HepG2 (cell line): Measurements from ENCODE around the gene SMAP2. TPM values are rescaled to one million over a fixed set of nuclear protein-coding genes. Genes with fewer than 3 reads are reported as not detected.

Experiments
- ATF4 ChIP-seq, 2 experiments: fragments of 450-650 bp in 1 of 2; sonication (generic) in 1 of 2; formaldehyde crosslinking; IDR thresholded peaks; 2 replicates each; pipeline versions ENCODE4 v1.5.0 to v1.8.0; 2020 to 2022; ENCODE audit warnings: mild to moderate bottlenecking in 1 of 2, missing genetic modification reagents in 1 of 2
- ELF1 ChIP-seq: sonication (generic); formaldehyde crosslinking; IDR thresholded peaks from 2 replicates; pipeline ENCODE4 v1.4.0; 2020; ENCODE audit warnings: missing genetic modification reagents
- GABPA ChIP-seq, 2 experiments: IDR thresholded peaks; 2 replicates each; pipeline ENCODE4 v1.6.1; 2011 to 2016; ENCODE audit warnings: low read depth in 2 of 2, low read length in 1 of 2, missing biosample characterization in 1 of 2, missing genetic modification characterization in 1 of 2
- HDAC1 ChIP-seq: sonication (generic); formaldehyde crosslinking; IDR thresholded peaks from 2 replicates; pipeline ENCODE4 v1.5.1; 2020; ENCODE audit warnings: mild to moderate bottlenecking, missing genetic modification reagents
- HMG20B ChIP-seq: conservative IDR thresholded peaks from 2 replicates; pipeline ENCODE4 v1.6.1; 2016; ENCODE audit warnings: missing genetic modification reagents, missing compliant biosample characterization
- KMT2B ChIP-seq: IDR thresholded peaks from 2 replicates; pipeline ENCODE4 v1.6.1; 2016; ENCODE audit warnings: missing genetic modification reagents, missing compliant biosample characterization
- RCOR2 ChIP-seq: IDR thresholded peaks from 2 replicates; pipeline ENCODE4 v1.6.1; 2016; ENCODE audit warnings: missing biosample characterization, missing genetic modification reagents
- THAP11 ChIP-seq: IDR thresholded peaks from 2 replicates; pipeline ENCODE4 v1.6.1; 2016; ENCODE audit warnings: missing biosample characterization, missing genetic modification reagents
- TRIM24 ChIP-seq: sonication (generic); formaldehyde crosslinking; IDR thresholded peaks from 2 replicates; pipeline ENCODE4 v1.8.0; 2022; ENCODE audit warnings: mild to moderate bottlenecking, missing genetic modification reagents
- UBTF ChIP-seq: sonication (generic); formaldehyde crosslinking; IDR thresholded peaks from 2 replicates; pipeline ENCODE4 v1.4.0; 2020; ENCODE audit warnings: mild to moderate bottlenecking, missing genetic modification reagents
- XBP1 ChIP-seq: sonication (generic); formaldehyde crosslinking; IDR thresholded peaks from 2 replicates; pipeline ENCODE4 v1.5.0; 2020; ENCODE audit warnings: missing genetic modification reagents
- ZBTB34 ChIP-seq: sonication (generic); formaldehyde crosslinking; IDR thresholded peaks from 2 replicates; pipeline ENCODE4 v1.8.0; 2022; ENCODE audit warnings: mild to moderate bottlenecking, missing genetic modification reagents
- ZMYM2 ChIP-seq: sonication (generic); formaldehyde crosslinking; IDR thresholded peaks from 2 replicates; pipeline ENCODE4 v1.8.0; 2022; ENCODE audit warnings: mild to moderate bottlenecking, missing genetic modification reagents
- ZNF503 ChIP-seq: sonication (generic); formaldehyde crosslinking; IDR thresholded peaks from 2 replicates; pipeline ENCODE4 v1.4.0; 2020; ENCODE audit warnings: missing genetic modification reagents
- ZNF550 ChIP-seq: sonication (generic); formaldehyde crosslinking; IDR thresholded peaks from 2 replicates; pipeline ENCODE4 v1.4.0; 2020; ENCODE audit warnings: mild to moderate bottlenecking, missing genetic modification reagents, borderline replicate concordance
- ZNF564 ChIP-seq: sonication (generic); formaldehyde crosslinking; IDR thresholded peaks from 2 replicates; pipeline ENCODE4 v1.8.1; 2023; ENCODE audit warnings: mild to moderate bottlenecking, missing genetic modification reagents
- ZNF746 ChIP-seq: sonication (generic); formaldehyde crosslinking; IDR thresholded peaks from 2 replicates; pipeline ENCODE4 v1.8.0; 2022; ENCODE audit warnings: mild to moderate bottlenecking, missing genetic modification reagents
- ZNF788 ChIP-seq: sonication (generic); formaldehyde crosslinking; IDR thresholded peaks from 2 replicates; pipeline ENCODE4 v1.5.0; 2020; ENCODE audit warnings: mild to moderate bottlenecking, missing genetic modification reagents, borderline replicate concordance
- polyA plus RNA-seq, 8 experiments: library from polyadenylated mRNA; depleted of rRNA in 3 of 8; stranded (reverse) in 7 of 8; unstranded in 1 of 8; fragments of >200 nt; fragmentation: Illumina TruSeq in 4 of 8; extraction: Trizol in 4 of 8; gene quantifications; 2 replicates each; pipeline versions ENCODE4 v1.2.1 to v1.2.3, GENCODE V29; 2011 to 2016; ENCODE audit warnings: low read depth in 4 of 8, missing spikeins in 1 of 8, mixed read lengths in 1 of 8; ENCODE audit not compliant: insufficient read depth in 1 of 8
- total RNA-seq, 5 experiments: library from RNA; depleted of rRNA; stranded (reverse); fragments of >200 nt; fragmentation: Illumina TruSeq; extraction: Trizol; gene quantifications; 2 replicates each; pipeline ENCODE4 v1.2.3, GENCODE V29; 2016; ENCODE audit warnings: low read depth in 1 of 5
- TF ChIP-seq, protein P1 (sequence below): fragments of 450-650 bp; IDR thresholded peaks from 2 replicates; pipeline ENCODE4 v1.6.1; 2017

Gene SMAP2
- total and polyA plus RNA-seq, 2 of the 13 experiments (the other 11 are each of a cell fraction or from before 2014, with no cell fraction given): 19.0 to 22.3 TPM

DNA sequence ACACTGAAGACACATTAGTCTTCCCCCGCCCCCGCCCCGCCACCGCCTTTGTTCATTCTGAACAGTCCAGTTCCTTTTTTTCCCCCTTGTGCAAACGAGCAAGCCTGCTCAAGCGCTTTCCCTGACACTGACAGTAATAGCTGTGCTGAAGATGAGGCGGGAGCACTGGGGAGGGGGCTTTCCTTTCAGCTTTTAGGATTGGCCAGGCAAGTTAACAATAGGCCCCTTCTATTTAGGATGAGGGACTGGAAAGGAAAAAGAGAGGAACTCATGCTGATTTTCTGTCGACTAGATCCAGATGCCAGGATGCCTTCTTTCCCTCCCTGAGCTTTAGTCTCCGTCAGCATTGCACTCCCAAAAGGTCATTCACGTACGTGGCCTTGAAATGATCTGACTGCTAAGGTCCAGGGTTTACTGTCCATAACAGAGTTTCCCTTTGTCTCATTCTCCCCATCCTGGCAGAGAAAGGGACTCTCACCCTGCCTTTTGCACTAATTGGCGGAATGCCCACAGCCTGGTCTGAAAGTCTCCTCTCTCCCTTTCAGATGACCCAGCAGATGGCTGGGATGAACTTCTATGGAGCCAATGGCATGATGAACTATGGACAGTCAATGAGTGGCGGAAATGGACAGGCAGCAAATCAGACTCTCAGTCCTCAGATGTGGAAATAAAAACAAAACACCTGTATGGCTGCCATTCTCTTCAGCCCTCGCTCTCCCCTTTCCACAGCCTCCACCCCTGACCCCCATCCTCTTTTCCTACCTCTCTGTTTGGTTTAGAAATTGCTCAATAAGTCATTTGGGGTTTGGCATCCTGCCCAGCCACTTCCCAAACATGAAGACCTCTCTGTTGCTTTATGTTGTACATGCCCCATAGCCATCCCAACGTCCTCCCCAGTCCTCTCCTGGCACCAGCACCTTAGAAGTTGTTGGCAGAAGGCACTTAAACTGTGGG is 48.2 kb downstream of the SMAP2 start (continued):
- TF ChIP-seq, protein P1, sequence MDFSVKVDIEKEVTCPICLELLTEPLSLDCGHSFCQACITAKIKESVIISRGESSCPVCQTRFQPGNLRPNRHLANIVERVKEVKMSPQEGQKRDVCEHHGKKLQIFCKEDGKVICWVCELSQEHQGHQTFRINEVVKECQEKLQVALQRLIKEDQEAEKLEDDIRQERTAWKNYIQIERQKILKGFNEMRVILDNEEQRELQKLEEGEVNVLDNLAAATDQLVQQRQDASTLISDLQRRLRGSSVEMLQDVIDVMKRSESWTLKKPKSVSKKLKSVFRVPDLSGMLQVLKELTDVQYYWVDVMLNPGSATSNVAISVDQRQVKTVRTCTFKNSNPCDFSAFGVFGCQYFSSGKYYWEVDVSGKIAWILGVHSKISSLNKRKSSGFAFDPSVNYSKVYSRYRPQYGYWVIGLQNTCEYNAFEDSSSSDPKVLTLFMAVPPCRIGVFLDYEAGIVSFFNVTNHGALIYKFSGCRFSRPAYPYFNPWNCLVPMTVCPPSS: no peak
- TF ChIP-seq ZMYM2 (peak; percentile 97), ZBTB34 (CRISPR knock-in tag) (peak; percentile 21; the same call in 1 of the 2 replicates), ZNF746 (peak; percentile 88; the same call in 1 of the 2 replicates), HMG20B (peak; percentile 81), ZNF788 (CRISPR knock-in tag) (peak; percentile 83; the same call in 1 of the 2 replicates), TRIM24 (CRISPR knock-in tag) (peak; percentile 78), XBP1 (CRISPR knock-in tag) (peak; percentile 88; the same call in 1 of the 2 replicates), ELF1 (CRISPR knock-in tag) (peak; percentile 53), ATF4 (CRISPR knock-in tag; IDR thresholded peaks at IDR 0.05) (peak in 1 of 2 experiments; percentile 54; a peak in 1 of 4 replicates), KMT2B (CRISPR knock-in tag) (0 out of 2 replicates have a peak, but pooled peaks have one; percentile 24), GABPA (IDR thresholded peaks at IDR 0.05; ENCODE audit: low read depth, low read length) (no peak), GABPA (CRISPR knock-in tag; IDR thresholded peaks at IDR 0.05; ENCODE audit: low read depth) (peak; percentile 71; the same call in 1 of the 2 replicates), ZNF564 (CRISPR knock-in tag) (0 out of 2 replicates have a peak, but pooled peaks have one; percentile 74), ZNF550 (no peak), HDAC1 (CRISPR knock-in tag) (peak; percentile 86), UBTF (CRISPR knock-in tag) (peak; percentile 52; the same call in 1 of the 2 replicates), RCOR2 (CRISPR knock-in tag) (peak; percentile 91), THAP11 (CRISPR knock-in tag) (peak; percentile 75), ZNF503 (CRISPR knock-in tag) (peak; percentile 34; the same call in 1 of the 2 replicates)
